HG02970 (cell line): Measurements from ENCODE around the gene CAPN10.

Experiments
- ATAC-seq: cut with Tn5 transposase; IDR thresholded peaks from one replicate; pipeline ENCODE4 v1.9.1; 2021; ENCODE audit warnings: mild to moderate bottlenecking, moderate library complexity, moderate number of reproducible peaks; ENCODE audit not compliant: unreplicated experiment, low FRiP score

Gene CAPN10

DNA sequence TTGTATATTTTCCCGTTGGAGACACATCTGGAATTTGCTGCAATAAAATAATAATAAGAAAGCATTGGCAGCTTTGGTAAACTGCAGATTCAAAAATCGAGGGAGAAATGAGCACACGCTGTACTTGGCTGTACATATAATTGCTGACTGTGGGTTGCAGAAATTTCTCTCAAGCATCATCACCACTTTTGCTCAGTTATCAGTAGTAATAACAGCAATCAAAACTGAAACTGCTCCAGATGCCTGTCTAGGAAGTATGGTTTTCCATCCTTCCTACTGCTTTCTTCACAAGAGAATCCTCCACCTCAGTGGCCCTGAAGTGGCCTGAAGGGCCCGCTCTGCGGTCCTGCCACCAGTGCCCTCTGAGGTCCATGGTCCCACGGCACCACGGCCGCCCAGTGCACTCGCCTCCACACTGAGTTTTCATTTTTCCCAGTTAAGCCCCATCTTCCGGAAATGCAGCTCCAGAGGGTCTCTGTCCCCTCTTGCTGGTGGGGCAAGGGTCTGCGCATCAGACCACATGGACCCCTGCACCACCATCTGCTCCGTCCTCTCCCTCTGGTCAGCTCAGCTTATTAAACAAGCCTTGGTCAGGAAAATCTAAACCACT lies 22.5 kb upstream of the CAPN10 start:
- ATAC-seq, result no peak

DNA sequence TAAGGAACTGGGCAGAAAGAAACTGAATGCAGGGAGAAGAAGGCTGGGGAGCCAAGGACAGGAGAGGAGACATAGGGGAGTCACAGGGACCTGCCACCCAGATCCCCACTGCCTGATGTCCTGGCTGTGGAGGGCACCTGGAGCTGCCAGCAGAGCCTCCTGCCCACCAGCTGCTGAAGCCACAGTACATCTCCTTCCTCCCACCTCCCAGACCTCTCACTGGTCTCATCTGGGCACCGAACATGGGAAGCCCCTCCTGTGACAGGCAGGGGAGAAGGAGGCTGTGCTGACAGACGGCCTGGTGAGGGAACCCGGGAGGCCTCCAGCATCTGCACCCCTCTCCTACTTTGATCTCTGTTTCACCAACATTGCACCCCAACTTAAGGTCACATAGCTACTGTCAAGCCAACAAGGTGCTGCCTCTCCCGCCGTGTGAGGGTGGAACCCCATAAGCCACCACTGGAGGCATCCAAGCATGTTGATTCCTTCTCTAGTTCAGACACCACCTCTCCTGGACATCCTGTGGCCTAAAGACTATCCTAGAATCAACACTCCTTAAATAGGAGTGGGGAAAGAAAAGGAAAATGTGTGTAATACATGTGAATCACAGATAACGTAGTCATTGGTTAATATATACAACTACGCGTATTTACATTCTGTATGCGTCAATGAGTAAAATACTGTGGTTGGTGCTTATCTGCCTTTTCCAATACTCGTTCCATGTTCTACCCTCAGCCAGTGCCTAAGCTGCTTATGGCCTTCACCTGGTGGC lies 21.8 kb upstream of the CAPN10 start:
- ATAC-seq, result no peak

DNA sequence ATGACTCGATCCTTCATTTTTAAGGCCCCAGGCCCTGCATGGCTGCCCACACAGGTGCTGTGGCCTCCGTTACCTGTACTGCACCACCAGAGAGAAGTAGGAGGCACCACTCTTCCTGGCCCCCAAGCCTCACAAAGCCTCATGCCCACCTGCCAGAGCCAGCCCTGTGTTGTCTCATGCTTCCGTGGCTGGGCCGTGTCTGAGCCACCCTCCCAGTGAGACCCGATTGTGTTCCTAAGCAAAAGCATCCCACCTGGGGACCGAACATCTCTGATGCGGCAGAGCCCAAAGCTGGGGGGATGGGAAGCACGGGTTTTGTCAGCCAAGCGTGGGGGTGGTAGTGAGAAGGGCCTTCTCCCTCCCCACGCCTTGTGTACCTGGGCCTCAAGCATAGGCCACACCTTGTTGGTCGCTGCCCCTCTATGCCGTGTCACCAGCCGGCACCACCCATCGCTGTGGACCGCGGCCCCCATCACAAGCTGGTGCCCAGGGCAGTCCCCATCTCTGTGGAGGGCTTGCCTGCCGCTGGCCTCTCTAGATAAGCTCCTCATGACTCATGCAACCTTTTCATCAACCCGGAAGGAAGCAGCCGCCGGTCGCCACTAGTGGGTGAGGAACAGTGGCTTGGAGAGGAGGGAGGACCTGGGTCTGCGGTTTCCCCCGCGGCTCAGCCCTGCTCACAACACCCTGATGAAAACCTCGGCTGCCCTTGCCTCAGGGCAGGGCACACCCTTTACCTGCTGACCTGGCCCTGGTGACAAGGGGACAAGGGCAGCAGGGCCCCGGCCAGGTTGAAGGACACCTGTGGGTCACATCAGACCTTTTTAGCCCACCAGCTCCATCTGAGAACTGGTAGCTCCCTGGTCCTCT lies 21.0 kb upstream of the CAPN10 start:
- peak; percentile 14 for ATAC-seq

DNA sequence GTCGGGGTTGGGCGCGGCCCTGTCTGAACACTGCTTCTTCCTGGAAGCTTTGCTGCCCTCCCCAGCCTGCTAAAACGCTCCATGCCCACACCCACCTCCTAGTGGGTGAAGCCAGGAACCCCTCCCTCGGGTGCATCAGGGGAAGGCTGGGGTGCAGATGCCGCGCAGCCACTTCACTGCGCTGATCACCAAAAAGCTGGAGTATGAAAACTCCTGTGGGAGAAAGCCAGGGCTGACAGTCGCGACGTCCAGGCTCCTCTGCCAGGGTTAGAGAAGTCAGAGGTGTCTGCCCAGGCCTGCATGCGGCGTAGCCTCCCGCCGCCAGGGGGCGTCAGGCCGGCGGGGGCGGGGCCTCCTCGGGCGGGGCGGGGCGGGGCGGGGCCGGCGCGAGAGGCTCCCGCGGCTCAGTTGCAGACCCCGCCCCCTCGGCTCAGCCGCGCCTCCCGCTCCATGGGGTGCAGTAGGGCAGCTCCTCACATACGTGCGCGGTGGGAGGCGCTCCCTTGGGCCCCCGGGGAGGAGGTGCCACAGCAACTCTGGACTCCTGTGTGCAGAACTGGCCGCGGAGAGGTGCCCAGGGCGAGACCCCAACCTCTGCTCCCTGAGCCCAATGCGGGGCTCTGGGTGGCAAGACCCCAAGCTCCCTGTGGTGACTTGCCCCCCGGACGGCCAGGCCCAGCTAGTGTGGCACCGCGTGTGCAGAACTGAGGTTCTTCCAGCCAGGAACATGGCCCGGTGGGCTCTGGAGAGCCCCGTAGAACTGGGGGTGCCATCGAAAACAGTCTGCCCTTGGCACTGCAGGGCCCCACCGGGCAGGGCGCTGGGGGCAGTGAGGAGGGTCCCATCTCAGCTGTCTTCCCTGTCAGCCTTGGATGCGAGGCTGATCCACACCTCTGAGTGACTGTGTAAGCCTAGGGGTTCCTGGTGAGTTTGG lies 20.1 kb upstream of the CAPN10 start:
- ATAC-seq, result peak; percentile 46

DNA sequence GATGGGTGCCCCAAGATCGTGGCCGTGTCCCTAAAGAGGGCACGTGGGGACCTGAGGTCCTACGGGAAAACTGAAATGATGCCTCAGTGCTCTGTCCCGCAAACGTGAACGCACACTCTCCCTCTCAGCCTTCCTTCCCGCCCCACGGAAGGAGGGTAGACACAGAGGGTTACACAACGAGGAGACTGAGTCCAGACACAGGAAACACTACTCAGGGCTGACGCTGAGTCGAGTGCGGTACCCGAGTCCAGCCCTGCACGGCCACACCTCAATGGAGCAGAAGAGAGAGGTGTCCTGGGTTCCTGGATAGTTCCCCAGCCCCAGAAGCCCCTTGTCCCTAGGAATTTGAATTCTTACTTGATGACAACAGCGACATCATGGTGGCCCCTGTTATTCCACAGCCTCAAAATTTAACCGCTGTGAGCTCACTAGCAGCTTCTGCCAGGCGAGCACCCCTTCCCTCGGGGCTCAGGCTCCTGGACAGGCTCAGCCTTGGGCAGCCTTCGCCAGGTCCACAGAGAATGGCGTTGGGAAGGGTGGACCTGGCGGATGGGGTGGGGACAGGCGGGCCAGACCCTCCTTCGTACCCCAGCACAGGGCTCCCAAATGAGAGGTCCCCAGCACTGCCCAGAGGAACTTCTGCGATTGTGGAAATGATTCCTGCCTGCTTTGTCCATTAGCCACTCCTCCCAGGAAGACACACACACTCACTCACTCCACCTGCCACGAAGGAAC lies 19.2 kb upstream of the CAPN10 start:
- ATAC-seq, result no peak

DNA sequence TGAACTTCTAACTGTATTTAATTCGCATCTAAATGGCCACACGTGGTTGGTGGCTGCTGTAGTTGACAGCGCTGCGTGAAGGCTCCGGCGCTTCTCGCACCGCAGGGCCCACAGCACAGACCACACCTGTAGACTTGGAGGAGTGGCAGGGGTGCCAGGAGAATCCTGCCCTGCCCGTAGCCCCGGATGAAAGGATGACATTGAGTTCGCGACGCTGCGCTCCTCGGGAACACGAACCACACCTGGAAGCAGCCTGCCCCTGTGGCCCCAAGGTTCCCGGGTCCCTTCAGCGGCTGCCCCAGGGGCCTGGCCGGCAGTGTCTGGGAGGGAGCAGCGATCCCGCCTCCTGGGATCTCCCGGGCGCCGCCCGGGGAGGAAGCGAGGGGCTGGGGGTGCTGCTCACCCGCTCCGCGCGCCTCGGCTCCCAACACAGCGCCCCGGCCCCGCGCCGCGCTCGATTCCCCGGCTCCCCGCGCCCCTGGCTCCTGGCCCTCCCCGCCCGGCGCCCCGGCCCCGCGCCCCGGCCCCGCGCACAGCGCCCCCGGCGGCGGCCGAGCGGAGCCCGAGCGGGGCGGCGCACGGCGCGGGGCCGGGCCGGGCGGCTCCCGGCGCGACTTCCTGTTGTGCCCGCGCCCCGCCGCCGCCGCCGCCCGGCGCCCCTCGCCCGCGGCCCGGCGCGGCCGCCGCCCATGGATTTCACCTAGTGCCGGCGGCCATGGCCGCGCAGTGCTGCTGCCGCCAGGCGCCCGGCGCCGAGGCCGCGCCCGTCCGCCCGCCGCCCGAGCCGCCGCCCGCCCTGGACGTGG lies 18.5 kb upstream of the CAPN10 start, which contains the start of gene RNPEPL1:
TSS of gene RNPEPL1 (plus strand) at position 613 of the 806 bp plus-strand sequence. CDS start at position 716, 103 bp downstream.
- no peak for ATAC-seq

DNA sequence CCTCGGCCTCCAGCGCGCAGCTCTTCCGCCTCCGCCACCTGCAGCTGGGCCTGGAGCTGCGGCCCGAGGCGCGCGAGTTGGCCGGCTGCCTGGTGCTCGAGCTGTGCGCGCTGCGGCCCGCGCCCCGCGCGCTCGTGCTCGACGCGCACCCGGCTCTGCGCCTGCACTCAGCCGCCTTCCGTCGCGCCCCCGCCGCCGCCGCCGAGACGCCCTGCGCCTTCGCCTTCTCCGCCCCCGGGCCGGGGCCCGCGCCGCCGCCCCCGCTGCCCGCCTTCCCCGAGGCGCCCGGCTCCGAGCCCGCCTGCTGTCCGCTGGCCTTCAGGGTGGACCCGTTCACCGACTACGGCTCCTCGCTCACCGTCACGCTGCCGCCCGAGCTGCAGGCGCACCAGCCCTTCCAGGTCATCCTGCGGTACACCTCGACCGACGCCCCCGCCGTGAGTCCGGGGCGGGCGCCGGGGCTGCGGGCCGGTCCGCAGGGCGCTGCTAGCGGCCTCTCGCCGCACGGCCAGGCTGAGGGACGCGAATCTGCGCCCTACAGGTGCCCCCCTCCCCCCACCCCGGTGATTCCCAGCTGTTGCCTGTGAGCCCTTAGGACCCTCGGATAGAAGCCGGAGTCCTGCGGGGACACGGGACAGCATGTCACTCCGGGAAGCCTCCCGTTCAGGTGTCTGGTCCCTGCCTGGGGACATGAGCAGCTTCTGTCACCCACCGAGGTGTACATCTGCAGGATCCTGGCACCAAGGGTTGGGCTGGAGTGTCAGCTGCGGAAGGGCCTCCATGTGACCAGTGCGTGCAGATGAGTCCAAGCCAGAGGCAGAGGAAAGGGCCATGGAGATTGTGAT lies 17.6 kb upstream of the CAPN10 start:
- ATAC-seq, result no peak

DNA sequence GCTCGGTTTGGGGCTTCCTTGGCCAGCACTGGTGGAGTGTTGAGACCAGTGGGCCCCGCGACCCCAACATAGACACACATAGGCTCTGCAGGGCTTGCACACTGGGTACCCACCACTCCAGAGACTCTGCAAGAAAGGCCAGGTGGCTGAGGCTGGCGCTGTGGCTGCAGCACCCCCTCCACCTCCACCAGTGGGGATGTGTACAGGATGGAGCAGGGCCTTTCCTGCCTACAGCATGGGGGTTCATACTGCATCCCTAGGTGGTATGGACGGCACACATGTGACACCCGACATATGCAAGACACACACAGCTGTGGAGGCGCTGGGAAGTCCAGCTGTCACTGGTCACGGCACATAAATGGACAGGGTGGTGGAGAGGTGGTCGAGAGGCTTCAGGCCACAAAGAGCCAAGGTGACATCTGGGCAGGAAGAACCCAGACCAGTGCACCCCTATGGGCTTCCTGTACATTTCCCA lies 17.0 kb upstream of the CAPN10 start:
- no peak for ATAC-seq

DNA sequence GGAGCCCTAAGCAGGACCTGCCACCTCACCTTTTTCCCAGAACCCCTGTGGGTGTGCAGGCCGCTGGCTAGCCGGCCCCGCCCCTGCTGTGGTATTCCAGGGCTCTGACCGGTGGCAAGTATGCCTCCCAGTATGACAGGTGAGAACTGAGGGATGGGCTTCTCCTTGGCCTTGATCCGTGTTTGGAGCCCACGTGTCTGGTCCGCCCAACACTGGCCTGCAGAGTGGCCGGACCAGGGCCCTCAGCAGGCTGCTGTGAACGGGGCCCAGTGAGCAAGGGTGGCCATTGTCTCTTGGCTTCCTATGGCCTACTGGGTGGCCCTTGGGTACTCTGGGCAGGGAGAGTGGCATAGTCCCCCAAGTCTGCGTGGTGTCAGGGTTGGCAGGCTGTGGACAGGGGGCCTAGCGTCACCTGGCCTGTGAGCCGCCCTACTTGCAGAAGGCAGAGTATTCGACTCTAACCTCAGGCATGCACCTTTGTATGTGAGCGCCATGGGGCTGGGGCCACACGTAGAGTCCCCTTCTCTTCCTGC lies 16.5 kb upstream of the CAPN10 start:
- ATAC-seq, result no peak

DNA sequence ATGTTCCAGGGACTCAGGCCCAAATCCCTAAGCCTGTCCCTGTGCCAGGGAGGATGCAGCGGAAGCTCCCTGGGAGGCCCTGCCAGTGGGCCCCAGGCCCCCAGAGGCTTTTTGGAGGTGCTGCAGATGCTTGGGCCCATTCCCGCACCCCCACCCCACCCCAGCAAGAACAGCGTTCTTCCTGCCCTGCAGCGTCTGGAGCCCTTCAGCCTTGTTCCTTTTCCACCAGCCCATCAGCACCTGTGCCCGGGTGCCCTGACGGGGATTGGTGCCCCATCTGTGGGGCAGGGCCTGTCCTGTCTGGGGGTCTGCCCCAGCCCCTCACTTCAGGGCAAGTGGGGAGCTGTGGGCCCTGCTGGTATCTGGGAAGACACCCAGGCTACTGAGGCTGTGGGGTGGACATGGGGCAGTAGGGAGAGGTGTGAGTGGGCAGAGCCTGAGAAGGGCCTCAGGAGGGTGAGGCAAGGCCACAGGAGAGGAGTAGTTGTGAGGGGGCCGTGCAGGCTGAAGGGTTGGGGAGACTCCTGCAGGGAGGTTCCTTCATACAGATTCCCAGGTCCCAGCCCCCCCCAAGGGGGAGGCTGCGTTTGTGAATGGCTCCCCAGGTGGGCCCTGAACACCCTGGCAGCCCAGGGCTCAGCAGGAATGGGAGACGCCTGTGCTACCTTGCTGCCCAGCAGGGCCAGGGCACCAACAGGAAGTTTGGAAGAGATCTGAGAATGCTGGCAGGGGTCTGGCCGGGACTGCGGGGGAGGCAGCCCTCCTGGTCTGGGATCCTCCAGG lies 15.8 kb upstream of the CAPN10 start:
- ATAC-seq, result no peak

DNA sequence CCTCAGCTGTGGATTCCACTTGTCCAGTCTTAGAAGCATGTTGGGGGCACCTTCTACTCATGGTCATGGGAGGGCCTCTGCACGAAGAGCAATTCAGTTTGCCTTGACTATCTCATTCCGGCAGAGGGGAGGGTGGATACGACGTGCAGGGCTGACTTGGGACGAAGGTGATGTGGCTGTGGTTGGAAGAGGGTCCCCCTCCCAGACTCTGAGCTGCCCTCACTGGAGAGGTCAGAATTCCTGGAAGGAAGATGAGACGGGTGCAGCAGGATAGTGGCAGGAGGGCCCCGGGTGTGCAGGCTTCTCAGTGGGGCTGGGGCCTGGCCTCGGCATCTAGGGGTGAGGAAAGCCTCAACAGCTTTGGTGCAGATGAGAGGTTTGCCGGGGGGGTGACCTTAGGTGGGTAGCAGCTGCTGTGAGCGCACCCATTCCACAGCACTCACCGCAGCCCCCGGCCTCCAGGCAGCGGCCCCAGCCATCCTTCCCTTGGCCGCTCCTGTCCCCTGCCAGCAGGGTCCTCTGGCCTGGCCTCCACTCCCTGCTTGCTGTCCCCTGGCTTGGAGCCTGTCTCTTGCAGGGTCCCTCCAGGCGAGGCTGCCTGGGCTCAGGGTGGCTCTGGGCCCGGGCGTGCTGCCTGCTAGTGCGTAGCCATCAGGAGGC lies 15.1 kb upstream of the CAPN10 start:
- ATAC-seq, result no peak

DNA sequence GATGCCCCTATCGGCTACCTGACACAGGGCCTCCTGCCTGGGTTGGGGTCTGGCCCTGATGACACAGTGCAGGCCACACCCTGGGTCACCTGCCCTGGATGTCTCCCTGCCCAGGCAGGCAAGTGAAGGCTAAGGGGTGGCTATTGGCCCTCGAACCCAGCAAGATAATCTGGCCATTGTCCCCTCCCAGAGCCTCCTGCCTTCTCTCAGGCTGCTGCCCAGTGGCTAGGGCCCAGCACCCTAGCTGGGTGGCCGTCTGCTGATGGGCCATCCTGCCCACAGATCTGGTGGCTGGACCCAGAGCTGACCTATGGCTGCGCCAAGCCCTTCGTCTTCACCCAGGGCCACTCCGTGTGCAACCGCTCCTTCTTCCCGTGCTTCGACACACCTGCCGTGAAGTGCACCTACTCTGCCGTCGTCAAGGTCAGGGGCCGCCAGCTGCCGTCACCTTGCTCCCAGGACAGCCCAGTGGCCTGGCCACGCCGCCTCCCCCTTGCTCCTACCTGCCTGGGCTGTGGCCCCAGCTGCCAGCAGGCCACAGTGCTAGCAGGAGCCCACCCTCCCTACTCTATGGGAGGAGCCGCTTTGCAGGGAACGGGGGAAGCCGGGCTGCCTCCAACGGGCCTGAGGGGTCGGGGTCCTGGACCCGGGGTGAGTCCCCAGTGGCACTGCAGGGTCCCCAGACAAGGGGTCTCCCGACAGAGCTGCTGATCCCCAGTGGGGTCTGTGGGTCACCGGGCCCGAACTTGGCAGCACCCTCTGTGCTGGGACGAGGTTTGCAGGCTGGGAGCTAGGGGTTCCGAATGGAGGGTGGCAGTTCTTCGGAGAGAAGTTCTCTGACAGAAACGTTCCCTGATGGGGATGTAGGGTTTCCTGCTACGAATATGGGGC lies 14.1 kb upstream of the CAPN10 start:
- no peak for ATAC-seq

DNA sequence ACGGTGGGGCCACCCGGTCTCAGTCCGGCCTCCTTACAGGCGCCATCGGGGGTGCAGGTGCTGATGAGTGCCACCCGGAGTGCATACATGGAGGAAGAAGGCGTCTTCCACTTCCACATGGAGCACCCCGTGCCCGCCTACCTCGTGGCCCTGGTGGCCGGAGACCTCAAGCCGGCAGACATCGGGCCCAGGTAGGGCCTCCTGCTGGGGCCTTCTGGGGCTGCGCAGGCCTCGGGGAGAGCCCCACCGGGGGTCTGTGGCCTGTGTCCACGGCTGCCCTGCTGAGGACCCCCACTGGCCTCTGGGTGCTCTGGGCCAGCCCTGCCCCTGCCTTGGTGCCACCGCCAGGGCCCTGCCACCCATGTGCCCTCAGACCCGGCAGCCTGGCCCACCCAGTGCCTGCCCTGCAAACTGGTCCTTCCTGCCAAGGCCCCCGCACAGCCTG lies 13.4 kb upstream of the CAPN10 start:
- ATAC-seq, result no peak

DNA sequence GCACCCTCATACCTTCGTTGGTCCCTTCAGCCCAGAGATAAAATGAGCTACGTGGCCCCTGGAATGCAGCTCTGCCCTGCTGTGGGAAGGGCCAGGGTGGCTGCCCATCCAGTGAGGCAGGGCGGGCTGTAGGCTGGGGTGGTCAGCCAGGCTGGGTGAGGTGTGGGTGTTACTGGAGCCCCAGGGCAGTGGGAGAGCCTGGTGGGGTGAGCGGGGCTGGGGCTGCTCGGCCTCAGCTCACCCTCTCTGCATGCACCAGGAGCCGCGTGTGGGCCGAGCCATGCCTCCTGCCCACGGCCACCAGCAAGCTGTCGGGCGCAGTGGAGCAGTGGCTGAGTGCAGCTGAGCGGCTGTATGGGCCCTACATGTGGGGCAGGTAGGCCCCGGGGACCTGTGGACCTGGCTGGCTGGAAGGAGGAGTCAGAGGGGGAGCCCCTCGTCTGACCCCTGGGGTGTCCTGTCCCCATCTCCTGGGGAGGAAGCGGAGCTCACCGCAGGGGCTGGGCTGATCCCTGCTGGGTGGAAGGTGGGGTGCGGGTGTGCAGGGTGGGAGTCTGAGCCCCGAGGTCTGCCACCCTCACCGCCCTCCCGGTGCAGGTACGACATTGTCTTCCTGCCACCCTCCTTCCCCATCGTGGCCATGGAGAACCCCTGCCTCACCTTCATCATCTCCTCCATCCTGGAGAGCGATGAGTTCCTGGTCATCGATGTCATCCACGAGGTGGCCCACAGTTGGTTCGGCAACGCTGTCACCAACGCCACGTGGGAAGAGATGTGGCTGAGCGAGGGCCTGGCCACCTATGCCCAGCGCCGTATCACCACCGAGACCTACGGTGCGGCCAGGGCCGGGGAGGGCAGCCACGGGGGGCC lies 12.8 kb upstream of the CAPN10 start:
- no peak for ATAC-seq
